GM18517 (cell line): ENCODE results near the gene ZBTB38.

ENCODE experiments used
- ATAC-seq: cut with Tn5 transposase; IDR thresholded peaks from one replicate; pipeline ENCODE4 v1.9.1; 2021; ENCODE audit warnings: mild to moderate bottlenecking, moderate library complexity; ENCODE audit not compliant: unreplicated experiment

The ZBTB38 gene

GRCh38 chr3:141402476-141403171 is 34.3 kb downstream of the ZBTB38 start:
- peak; percentile 35 for ATAC-seq

- ATAC-seq: no peak
Measured at GRCh38 chr3:141403576-141403975, 35.3 kb downstream of the ZBTB38 start.

GRCh38 chr3:141405025-141405424 is 36.7 kb downstream of the ZBTB38 start:
- no peak for ATAC-seq

- ATAC-seq: no peak
Measured at GRCh38 chr3:141405591-141405990, 37.3 kb downstream of the ZBTB38 start.

- ATAC-seq: no peak
Measured at GRCh38 chr3:141406265-141406664, 38.0 kb downstream of the ZBTB38 start.

GRCh38 chr3:141407047-141407446 is 38.7 kb downstream of the ZBTB38 start:
- ATAC-seq: no peak

GRCh38 chr3:141407825-141408224 is 39.5 kb downstream of the ZBTB38 start:
- ATAC-seq: no peak

GRCh38 chr3:141408596-141408995 is 40.3 kb downstream of the ZBTB38 start:
- ATAC-seq: no peak

- no peak for ATAC-seq
Measured at GRCh38 chr3:141409940-141410241, 41.6 kb downstream of the ZBTB38 start.

GRCh38 chr3:141410408-141410807 is 42.1 kb downstream of the ZBTB38 start:
- ATAC-seq: no peak

- no peak for ATAC-seq
Measured at GRCh38 chr3:141410846-141411245, 42.5 kb downstream of the ZBTB38 start.

GRCh38 chr3:141411251-141411771 is 43.0 kb downstream of the ZBTB38 start:
- ATAC-seq: peak; percentile 38

- ATAC-seq: peak; percentile 42
Measured at GRCh38 chr3:141412087-141412935, 44.0 kb downstream of the ZBTB38 start.

- no peak for ATAC-seq
Measured at GRCh38 chr3:141412936-141413354, 44.6 kb downstream of the ZBTB38 start.

- ATAC-seq: no peak
Measured at GRCh38 chr3:141413391-141413790, 45.1 kb downstream of the ZBTB38 start.

- no peak for ATAC-seq
Measured at GRCh38 chr3:141413801-141414689, 45.7 kb downstream of the ZBTB38 start.

GRCh38 chr3:141414800-141415462 is 46.6 kb downstream of the ZBTB38 start:
- ATAC-seq: no peak

GRCh38 chr3:141415953-141416352 is 47.6 kb downstream of the ZBTB38 start:
- ATAC-seq: no peak
